HUES48 (cell line): ENCODE data around the gene DTNBP1.

Experiments used
- H3K27ac ChIP-seq: one replicate; pipeline ENCODE4 v1.7.0; 2013; ENCODE audit warnings: low read depth, low read length, inconsistent platforms
- H3K27me3 ChIP-seq: 2 replicates; pipeline ENCODE4 v1.6.1; 2013; ENCODE audit warnings: mild to moderate bottlenecking, low read length; ENCODE audit not compliant: control insufficient read depth, insufficient read depth
- H3K36me3 ChIP-seq: 2 replicates; pipeline ENCODE4 v1.6.1; 2013; ENCODE audit warnings: low read length; ENCODE audit not compliant: control insufficient read depth, insufficient read depth
- H3K4me1 ChIP-seq: 2 replicates; pipeline ENCODE4 v1.6.1; 2013; ENCODE audit warnings: mild to moderate bottlenecking, low read length; ENCODE audit not compliant: control insufficient read depth, insufficient read depth
- H3K4me3 ChIP-seq: 2 replicates; pipeline ENCODE4 v1.5.1; 2013; ENCODE audit warnings: mild to moderate bottlenecking, low read depth, low read length
- H3K9ac ChIP-seq: 2 replicates; pipeline ENCODE4 v1.6.1; 2013; ENCODE audit warnings: mild to moderate bottlenecking, low read depth, low read length, moderate library complexity
- H3K9me3 ChIP-seq: 2 replicates; pipeline ENCODE4 v1.6.1; 2013; ENCODE audit warnings: low read length; ENCODE audit not compliant: control insufficient read depth, insufficient read depth

Gene DTNBP1

DNA sequence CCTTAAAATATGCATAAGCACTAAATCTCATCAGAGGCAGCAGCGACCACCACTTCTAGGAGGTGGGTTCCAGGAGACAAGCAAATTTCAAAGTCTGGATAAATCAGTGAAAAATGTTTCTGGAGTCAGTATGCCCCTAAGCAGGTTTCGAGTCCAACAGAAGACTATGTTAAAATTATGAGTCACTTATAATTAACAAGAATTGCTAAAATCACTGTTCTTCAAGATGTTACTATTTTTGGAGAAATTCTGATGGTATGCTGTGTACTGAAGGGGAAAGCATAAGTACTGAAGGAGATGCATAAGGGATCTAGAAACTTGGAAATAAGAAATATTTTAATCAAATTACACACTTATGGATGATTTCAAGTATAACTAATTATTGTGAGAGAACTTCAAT is 58.0 kb downstream of the DTNBP1 start:
- H3K27me3 ChIP-seq: no peaks in the 10 kb centered on the region
- 0 out of 2 replicates have a peak, but pooled peaks cover 4% of the 10 kb centered on the region for H3K36me3 ChIP-seq
- H3K4me3 ChIP-seq: no peak overlapping the region
- no peaks in the 10 kb centered on the region for H3K9me3 ChIP-seq
- H3K27ac ChIP-seq: no peak overlapping the region
- no peak overlapping the region for H3K9ac ChIP-seq
- peaks cover 2% of the 10 kb centered on the region; the same call in 1 of the 2 replicates for H3K4me1 ChIP-seq

DNA sequence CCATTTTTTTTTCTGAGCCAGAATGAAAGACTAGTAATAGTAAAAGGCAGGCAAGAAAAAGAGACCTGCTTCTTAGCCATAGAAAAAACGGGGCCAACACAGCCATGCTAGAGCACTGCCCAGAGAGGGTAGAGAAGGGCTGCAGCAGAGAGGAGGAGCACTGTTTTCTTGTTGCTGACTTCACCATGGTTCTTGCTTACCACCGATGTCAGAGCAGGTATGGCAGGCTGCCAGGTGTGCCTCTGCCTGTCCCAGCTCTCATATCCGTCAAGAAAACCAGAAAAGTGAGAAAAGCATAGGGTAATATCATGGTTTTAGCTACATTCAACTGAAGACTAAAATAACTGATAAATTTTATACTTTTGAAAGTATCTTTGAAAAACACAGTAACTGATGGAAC is 60.7 kb downstream of the DTNBP1 start:
- Histone ChIP-seq H3K9me3 (no peaks in the 10 kb centered on the region), H3K27me3 (no peaks in the 10 kb centered on the region), H3K9ac (no peak overlapping the region), H3K4me1 (peaks cover 2% of the 10 kb centered on the region; the same call in 1 of the 2 replicates), H3K27ac (no peak overlapping the region), H3K36me3 (no peaks in the 10 kb centered on the region), H3K4me3 (no peak overlapping the region)

DNA sequence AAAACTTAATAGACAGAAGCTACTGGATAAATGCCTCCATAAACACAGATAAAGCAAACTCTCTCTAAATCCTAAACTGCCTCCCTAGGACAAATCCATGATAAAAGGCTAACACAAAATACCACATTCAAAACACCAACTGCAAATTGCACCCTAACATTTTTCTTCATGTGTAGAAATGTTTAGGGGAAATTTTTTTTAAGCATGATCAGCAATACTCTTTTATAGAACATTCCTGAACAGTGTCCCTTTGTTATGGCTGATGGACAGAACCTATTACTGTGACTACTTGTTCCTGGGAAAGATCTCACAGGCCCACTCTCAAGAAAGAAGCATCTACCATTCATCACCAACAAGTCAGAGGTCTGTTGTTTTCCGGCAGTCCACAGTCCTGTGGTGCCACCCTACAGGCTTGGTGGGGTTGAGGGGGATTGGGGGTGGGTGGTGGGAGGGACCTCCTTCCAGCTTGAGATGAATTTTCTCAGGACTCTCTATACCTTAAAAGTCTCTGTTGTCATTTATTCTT is 64.5 kb downstream of the DTNBP1 start:
- Histone ChIP-seq H3K27ac (no peak overlapping the region), H3K36me3 (no peaks in the 10 kb centered on the region), H3K9me3 (no peaks in the 10 kb centered on the region), H3K4me1 (0 out of 2 replicates have a peak, but pooled peaks cover 2% of the 10 kb centered on the region), H3K4me3 (no peak overlapping the region), H3K9ac (no peak overlapping the region), H3K27me3 (no peaks in the 10 kb centered on the region)

DNA sequence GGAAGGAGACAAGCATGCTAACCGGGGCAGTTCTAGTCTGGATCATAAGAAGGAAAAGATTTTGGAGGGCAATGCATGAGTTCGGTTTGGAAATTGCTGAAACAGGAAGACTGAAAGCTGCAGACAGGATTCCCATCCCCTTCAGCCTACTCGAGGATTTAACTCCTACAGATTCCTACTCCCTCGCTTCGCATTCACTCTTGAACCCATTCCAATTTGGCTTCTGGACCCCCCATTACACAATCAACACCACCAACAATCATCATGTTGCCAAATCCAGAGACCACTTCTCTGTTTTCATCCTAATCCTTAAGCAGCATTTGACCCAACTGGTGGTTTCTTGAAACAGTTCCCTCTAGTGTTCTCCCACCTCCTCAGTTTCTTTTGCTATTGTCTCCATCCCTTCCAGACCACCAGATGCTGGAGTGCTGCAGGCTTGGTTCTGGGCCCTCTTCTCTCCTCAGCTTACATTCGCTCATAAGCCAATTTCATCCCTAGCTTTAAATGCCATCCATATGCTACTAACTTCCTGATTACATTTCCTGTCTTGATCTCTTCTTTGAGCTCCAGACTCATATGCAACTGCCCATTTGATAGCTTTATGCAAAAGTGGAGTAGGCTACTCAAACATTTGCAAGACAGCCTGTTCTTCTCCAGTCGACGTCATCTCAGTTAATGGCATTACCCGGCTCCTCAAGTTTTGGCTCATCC is 66.5 kb downstream of the DTNBP1 start:
- no peaks in the 10 kb centered on the region for H3K4me1 ChIP-seq
- H3K27me3 ChIP-seq: no peaks in the 10 kb centered on the region
- no peak overlapping the region for H3K27ac ChIP-seq
- H3K36me3 ChIP-seq: no peaks in the 10 kb centered on the region
- H3K9ac ChIP-seq: no peak overlapping the region
- H3K4me3 ChIP-seq: no peak overlapping the region
- no peaks in the 10 kb centered on the region for H3K9me3 ChIP-seq

DNA sequence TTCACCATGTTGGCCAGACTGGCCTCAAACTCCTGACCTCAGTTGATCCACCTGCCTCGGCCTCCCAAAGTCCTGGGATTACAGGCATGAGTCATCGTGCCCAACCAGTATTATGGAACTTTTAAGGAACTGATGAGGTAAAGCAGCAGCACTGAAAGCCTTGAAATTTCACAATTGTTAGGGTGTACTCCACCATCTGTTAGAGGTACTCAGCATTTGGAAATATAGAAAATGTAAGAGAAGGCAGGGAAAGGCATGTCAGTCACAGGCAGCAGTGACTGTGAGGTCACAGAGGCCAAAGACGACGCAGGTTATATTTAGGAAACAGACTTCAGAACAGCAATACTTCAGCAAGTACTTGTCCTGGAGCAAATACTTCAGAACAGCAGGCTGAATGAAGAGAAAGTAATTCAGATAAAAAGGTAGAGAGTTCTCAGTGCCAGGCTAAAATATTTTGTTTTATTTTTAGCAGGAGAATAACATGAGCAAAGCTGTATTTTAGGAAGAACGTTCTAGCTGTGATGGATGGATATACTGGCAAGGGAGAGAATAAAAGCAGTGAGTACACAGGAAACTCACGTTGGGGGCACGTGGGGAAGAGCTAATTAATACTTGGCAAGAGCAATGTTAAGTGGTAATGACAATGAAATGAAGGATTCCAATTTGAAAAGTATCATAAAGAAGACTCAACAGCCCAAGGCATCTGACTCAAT is 67.2 kb downstream of the DTNBP1 start:
- no peaks in the 10 kb centered on the region for H3K9me3 ChIP-seq
- no peak overlapping the region for H3K27ac ChIP-seq
- H3K4me1 ChIP-seq: no peaks in the 10 kb centered on the region
- H3K9ac ChIP-seq: no peak overlapping the region
- H3K4me3 ChIP-seq: no peak overlapping the region
- H3K36me3 ChIP-seq: no peaks in the 10 kb centered on the region
- H3K27me3 ChIP-seq: no peaks in the 10 kb centered on the region

DNA sequence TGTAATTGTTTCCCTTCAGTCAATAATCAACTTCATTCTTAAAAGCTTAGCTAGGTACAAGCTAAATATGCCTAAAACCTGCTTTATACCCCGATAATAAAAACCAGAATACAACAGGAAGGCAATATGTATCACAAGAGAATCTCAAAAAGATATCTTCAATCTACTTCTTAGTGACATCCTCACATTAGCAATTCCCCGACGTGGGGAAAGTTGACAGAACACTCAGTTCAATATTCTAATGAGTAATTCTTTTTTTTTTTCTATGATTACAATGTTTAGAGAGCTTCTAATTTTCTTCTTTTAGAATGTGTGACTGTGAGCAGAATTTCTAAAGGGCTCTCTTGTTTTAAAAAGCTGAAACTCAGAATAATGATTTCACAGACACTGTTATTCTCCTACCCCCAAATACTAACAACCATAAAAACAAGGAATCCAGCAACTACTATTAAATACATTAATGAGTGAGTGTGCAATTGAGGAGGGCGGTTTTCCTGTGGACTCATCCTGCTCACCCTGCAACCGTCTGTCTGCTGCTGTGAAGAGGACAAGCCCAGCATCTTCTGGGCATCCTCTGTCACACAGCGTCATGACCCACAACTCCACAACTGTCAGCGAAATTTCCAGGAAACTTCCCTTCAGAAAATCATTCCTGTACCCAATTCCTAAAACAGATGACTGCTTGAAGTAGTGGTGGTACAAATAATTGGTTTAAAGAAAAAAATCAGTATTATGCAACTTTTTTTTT is 68.1 kb downstream of the DTNBP1 start:
- no peak overlapping the region for H3K27ac ChIP-seq
- H3K4me1 ChIP-seq: no peaks in the 10 kb centered on the region
- no peaks in the 10 kb centered on the region for H3K36me3 ChIP-seq
- H3K27me3 ChIP-seq: no peaks in the 10 kb centered on the region
- H3K9me3 ChIP-seq: no peaks in the 10 kb centered on the region
- no peak overlapping the region for H3K4me3 ChIP-seq
- no peak overlapping the region for H3K9ac ChIP-seq

DNA sequence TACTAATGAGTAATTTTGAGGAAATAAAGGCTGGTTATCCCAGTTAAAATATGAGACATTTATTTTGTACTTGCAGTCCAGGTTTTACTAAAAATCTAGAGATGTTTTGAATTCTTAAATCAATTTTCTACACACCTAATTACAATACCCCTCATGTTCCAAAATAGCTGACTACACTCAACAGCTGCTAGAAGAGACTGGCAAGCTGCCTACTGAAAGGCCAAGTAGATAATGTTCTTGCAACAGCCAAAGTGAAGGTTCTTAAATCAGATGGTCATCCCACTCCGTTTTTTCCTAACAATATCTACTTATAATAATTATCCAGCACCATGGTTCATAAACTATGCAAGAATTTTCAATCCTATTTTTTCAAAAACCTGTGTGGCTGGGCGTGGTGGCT is 69.0 kb downstream of the DTNBP1 start:
- Histone ChIP-seq H3K27me3 (no peaks in the 10 kb centered on the region), H3K4me1 (no peaks in the 10 kb centered on the region), H3K36me3 (no peaks in the 10 kb centered on the region), H3K9me3 (no peaks in the 10 kb centered on the region), H3K4me3 (no peak overlapping the region), H3K27ac (no peak overlapping the region), H3K9ac (no peak overlapping the region)

DNA sequence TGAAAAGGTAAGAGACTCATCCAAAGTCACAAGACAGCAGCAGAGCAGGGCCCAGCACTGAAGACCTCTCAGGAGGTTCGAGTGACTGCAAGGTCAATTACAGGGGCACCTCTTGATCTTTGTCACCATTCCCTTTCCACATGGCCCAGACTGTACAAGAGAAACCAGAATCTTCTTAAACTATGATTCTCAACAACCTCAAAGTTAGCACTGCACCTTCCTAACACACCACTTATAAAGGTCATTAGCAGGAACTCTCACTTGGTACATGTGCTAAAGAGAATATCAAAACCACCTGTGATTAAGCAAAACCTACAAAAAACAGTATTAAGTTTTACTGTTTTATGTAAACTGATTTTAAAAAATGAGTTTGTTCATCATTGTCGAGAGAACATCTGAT is 70.2 kb downstream of the DTNBP1 start:
- H3K4me3 ChIP-seq: no peak overlapping the region
- no peaks in the 10 kb centered on the region for H3K27me3 ChIP-seq
- no peaks in the 10 kb centered on the region for H3K9me3 ChIP-seq
- no peaks in the 10 kb centered on the region for H3K36me3 ChIP-seq
- no peak overlapping the region for H3K27ac ChIP-seq
- H3K9ac ChIP-seq: no peak overlapping the region
- no peaks in the 10 kb centered on the region for H3K4me1 ChIP-seq

DNA sequence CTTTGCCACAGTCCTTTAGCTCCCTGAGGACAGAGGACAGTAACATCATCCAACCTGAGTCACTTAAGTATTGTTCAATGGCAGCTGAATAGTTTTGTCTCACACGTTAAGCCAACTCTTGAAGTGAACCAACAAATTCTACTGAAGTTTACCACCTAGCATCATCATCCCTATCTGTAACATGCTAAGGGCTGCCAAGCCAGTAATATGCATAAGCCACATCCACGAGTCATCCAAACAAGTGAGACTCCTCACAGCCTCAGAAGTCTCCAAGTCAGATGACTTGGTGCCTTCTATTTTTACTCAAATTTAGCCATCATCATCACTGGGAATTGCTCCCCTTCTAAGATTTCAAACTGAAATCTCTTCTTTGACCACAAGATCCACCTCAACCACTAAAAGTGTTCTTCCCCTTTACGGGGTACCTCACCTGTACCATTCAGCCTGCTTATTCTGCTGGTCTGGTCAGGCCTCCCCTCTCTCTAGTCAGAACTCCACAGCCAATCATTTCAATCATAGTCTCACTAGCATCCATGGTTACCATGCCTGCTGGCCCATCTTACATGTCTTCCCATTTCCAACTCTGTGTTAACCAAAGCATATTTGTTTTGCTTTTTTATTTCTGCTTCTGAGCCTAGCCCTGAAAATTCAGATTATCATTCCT is 73.7 kb downstream of the DTNBP1 start:
- Histone ChIP-seq H3K27ac (no peak overlapping the region), H3K9me3 (no peaks in the 10 kb centered on the region)

DNA sequence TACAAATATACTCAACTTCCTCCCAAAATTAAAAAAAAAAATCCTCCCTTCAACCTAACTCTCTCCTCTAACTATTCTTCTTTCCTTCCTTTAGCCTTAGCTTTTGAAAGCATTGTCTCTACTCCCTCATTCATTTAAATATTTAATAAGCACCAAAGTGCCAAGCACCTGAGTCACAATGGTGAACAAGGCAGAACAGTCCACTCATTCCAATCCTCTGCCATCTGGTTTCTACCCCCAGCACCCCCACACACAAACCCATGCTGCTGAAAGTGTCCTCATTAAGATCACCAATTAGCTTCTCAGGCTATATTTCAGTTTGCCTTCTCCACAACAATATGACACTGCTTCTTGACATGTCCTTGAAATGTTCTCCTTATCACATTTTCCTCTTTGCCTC is 76.3 kb downstream of the DTNBP1 start:
- Histone ChIP-seq H3K27me3 (no peaks in the 10 kb centered on the region), H3K4me3 (no peak overlapping the region), H3K9me3 (no peaks in the 10 kb centered on the region), H3K36me3 (no peaks in the 10 kb centered on the region), H3K9ac (no peak overlapping the region), H3K4me1 (peaks cover 11% of the 10 kb centered on the region), H3K27ac (no peak overlapping the region)

More for the DNA sequence above, 73.7 kb downstream of the DTNBP1 start:
- Histone ChIP-seq H3K36me3 (no peaks in the 10 kb centered on the region), H3K4me3 (no peak overlapping the region), H3K27me3 (no peaks in the 10 kb centered on the region), H3K4me1 (peaks cover 11% of the 10 kb centered on the region), H3K9ac (no peak overlapping the region)
